GF-D8 (cell line): Measurements from ENCODE around the gene WBP1.
"Not testable (repeated sequence)": the region's sequence is repeated elsewhere in the genome, so short reads cannot be mapped to it uniquely, and the experiment has no call there.

Experiments
- DNase-seq: peaks from one replicate; lab custom pipeline; 2025; lab: John Stamatoyannopoulos, UW

Gene WBP1

DNA sequence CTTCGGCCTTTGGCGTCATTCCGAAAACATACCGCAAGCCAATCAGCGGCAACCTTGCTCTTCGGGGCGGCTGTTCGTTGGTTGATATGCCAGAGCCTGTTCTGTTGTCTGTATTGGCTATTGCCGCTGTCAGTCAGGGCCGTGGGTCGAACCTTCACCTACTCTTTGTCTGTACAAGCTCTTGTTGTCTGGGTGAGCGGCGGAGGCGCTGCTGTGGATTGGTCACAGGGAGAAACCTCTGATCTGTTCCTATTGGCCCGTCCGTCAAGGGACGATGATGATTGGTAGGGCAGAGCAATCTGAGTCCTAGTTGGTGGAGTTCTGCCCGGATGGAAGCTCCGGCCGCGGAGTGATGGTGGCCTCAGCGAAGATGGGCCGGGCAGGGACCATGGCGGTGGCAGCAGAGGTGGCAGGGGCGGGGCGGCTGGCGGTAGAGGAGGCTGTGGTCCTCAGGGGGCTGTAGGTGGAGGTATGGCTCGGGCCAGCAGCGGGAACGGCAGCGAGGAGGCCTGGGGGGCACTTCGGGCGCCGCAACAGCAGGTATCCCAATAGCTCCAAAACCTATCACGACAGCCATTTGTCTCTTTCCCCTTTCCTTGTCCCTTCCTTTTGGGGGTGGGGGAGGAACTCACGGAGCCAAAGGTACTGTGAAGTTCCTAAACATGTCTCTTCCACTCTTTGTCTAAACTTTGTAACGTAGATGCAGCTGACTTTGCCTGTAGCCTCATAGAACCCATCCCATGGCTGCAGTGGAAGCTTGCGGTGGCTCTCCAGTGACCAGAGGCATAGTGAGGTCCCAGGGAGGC is at the start of gene WBP1:
WBP1 (plus strand) TSS at position 307 of the 806 bp plus-strand sequence; CDS start at position 472, 165 bp downstream.
- DNase-seq, result peak; percentile 98

DNA sequence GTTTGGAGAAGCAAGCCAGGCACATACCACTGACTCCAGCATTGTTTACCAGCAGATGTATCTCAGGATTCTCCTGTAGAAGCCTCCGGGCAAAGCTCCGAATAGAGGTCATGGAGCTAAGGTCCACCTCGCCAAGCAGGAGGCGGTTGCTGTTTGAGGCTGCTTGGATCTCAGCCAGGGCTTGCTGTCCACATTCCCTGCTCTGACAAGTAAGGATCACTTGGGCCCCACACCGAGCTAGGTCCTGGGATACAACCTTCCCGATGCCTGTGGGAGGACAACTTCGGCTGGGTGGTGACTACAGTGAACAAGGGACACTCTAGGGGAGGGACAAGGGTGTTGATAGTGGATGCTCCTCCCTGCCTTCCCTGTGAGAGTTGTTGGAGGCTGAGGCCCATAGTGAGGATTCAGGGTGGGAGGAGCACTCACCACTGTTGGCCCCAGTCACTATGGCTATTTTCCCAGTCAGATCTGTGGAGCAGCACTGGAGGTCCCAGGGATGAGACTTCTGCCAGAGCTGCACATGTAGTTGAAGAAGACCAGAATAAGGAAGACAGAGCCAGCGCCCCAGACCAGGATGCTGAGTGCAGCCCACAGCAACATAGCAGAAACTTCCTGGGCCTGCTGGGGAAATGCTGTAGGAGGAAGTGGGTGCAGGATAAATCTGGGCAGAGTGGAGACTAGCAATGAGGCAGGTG is 45.1 kb upstream of the WBP1 start:
- no peak for DNase-seq

DNA sequence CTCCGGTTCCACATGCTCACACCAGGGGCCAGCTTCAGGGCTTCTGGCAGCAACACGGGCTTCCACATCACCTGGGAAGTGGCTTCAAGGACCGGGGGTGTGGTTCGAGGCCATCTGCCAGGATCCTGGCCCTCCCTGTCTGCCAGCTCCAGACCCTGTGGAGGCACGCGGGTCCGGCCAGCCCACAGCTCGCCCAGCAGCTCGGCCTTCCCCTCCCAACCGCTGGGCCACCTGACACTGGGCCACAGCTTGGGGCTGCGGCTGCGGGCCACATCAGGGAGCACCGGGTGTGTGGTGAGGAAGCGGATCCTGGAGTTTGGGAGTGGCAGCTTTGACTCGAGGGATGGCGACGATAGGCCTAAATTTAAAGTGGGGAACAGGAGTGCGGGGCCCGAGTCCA is 43.8 kb upstream of the WBP1 start:
- no peak for DNase-seq

DNA sequence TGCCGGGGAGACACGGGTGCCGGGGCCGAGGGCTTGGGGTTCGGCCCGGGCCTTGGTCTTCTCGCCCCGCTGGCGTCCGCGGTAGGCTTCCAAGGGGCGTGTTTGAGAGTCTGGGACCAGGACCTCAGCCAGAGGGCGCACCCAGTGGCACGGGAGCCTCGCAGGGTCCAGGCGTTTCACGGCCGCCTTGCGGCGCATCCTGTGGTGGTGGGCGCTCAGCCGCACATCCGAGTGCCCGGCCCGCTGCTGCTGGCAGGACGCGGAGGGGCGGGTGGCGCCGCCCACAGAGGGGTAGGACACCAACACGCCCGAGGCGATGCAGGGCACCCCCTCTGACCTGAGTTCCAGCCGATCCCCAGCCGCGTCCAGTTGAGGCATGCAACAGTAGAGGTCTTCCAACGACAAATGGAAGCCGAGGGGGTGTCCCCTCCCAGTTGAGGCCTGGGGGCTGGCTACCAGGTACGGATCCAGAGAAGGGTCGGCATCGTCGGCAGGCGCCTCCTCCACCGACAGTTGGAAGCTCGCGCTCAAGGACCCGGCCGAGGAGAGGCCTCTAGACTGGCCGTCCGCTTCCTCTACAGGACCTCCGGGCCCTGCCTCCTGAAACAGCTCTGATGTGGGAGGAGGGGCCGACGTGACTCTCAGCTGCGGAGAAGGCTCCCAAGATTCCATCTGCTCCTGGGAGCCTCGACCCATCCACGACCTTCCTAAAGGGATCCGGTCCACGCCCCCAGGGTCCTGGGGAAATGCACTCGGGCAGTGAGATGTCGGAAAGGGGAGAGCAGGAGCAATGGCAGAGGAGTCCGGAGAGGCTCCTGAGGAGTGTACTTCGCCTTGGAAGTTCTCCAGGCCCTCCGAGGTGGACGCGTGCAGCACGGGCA is 43.1 kb upstream of the WBP1 start:
- no peak for DNase-seq

DNA sequence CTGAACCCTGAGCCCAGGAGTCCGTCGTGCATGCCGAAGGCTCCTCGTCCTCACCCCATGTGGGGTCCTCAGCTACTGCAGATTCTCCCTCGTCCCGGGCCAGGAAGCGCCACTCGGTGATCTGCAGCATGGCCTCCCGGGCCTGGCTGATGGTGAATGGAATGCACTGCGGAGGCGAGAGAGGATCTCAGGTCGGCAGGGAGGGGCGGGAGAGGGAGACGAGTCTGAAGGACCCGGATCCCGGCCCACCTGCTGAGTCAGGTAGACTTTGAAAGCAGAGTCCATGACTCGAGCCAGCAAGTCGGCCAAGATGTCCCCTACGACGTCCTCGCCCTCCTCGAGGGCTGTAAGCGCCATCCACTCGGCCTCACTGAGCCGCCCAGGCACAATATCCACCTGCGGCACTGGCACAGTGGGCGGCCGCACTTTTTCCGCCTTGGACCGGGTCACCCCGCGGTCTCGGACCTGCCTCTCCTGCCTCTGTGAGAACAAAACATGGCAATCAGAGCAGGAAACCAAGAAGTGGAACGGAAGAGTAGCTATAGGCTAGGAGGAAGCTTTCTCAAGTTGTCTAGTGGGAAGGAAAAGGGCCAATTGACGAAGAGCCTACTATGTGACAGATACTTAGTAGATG is 42.4 kb upstream of the WBP1 start:
- DNase-seq, result no peak

GRCh38 chr2:74416778-74417177 is 41.5 kb upstream of the WBP1 start:
- DNase-seq, result no peak

DNA sequence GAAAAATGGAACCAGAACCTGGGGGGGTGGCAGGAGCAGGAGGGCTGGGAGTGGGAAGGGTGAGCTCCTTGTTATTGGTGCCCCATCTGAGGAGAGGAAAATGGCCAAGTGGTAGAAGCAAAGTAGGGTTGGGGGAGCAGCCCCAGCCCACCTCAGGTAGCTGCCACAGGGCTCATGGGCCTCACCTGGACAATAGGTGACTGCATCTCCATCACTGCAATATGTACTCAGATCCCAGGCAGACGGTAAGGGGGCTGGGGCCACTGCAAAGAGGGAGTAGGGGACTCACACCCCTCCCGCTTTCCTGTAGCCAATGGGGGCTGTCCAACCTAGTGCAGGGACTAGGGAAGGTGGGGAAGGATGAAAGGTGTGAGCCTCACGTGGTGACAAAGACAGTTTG is 41.0 kb upstream of the WBP1 start:
- DNase-seq, result no peak

- DNase-seq, result no peak
These were observed 40.5 kb upstream of the WBP1 start for GRCh38 chr2:74417763-74418162.

DNA sequence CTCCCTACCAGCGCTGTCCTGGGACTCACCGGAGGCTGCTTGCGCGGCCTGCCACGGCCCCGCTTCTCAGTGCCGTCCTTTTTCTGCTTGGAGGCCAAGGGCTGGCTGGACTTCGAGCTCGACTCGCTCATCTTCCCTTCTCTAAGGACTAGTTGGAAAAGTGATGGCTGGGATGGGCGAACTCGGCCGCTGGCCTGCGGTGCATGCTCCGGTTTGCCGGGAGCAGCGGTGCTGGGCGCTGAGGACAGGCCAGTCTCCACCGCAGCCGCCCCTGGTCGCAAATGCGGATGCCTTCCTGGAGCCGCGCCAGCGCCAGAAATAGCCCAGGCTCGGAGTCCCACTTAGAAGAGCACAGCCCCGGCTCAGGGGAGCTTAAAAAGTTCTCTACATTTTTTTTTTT is 39.9 kb upstream of the WBP1 start:
- no peak for DNase-seq

- no peak for DNase-seq
These were observed 38.9 kb upstream of the WBP1 start for GRCh38 chr2:74419345-74419744.

GRCh38 chr2:74420006-74420405 is 38.2 kb upstream of the WBP1 start:
- no peak for DNase-seq

GRCh38 chr2:74420443-74421103 is 37.7 kb upstream of the WBP1 start:
- not testable (repeated sequence) for DNase-seq

DNA sequence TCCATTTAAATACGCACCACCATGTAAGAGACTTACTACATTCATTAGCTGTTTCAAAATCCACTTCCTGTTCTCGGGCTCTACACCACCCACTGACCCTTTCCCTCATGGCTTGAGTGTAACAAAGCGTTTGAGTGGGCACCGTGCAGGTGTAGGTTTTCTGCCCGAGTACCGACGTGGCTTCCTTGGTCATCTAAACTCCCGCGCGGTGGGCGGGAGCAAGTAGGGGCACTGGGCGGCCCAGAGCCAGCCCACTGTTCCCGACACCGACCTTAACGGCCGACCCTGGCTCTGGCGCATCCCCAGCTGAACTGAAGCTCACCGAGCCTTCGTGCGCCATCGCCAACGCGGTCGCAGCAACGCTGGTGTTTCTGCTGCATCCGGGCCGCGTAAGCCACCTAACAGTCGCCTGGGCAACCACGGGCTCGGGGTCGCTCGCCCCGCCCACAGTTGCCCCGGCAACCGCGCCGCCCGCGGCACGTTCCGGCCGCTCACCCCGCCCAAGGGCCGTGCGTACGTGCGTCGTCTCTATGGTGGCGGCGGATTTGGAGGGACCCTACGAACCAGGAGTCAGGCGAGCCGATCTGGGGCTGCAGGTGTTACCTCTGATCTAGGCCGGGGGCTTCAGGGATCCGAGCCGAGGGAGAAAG is 36.9 kb upstream of the WBP1 start, which contains the start of the genes C2orf81 and WDR54:
C2orf81 (minus strand) TSS at position 399 of the 650 bp plus-strand sequence; CDS start at position 340, 59 bp downstream.
WDR54 (plus strand) TSS at position 510 of the 650 bp plus-strand sequence. CDS start 424 bp downstream, outside the sequence.
- DNase-seq, result peak; percentile 25

DNA sequence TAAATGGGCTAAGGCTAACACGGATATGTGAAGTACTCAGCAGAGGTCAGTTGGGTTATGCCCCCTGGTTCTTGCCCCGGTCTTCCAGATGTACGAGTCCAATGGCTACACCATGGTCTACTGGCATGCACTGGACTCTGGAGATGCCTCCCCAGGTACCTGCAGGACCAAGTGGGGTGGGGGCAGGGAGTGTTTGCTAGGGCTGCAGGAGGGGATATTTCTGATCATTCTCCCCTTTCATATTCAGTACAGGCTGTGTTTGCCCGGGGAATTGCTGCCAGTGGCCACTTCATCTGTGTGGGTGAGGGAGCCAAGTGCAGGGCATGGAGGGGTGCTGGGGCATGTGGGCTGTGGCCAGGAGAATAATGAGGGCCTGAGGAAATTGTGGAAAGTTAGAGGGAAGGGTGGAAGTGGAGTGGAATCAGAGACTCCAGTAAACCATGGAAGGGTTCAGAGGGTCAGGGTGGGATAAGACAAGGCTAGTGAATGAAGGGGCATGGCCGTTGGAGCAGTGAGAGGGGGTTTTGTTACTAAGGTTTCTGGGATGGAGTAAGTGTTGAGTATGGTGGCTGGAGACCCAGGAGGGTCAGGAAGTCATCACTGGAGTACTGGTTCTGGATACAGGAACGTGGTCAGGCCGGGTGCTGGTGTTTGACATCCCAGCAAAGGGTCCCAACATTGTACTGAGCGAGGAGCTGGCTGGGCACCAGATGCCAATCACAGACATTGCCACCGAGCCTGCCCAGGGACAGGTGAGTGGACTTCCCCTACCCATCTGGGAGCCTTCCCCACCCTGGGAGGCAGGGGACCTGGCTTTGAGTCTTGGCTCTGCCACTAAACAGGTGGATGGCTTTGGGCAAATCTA is 34.8 kb upstream of the WBP1 start:
- no peak for DNase-seq

GRCh38 chr2:74424139-74424992 is 33.9 kb upstream of the WBP1 start:
- DNase-seq, result no peak

DNA sequence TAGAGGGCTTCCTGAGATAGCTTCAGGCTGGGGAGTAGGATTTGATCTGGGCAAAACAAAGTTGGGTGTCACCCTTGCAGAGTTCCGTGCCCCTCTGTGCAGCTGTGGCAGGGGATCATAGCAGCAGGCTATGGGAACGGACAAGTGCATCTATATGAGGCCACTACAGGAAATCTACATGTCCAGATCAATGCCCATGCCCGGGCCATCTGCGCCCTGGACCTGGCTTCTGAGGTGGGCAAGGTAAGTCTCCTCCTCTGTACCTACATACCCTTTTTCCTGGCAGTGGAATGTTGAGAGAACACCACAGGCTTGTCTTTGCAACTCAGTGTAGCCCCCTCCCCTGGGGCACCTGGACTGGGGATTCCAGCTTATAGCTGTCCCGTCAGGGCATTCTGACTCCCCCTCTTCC is 33.2 kb upstream of the WBP1 start:
- no peak for DNase-seq

DNA sequence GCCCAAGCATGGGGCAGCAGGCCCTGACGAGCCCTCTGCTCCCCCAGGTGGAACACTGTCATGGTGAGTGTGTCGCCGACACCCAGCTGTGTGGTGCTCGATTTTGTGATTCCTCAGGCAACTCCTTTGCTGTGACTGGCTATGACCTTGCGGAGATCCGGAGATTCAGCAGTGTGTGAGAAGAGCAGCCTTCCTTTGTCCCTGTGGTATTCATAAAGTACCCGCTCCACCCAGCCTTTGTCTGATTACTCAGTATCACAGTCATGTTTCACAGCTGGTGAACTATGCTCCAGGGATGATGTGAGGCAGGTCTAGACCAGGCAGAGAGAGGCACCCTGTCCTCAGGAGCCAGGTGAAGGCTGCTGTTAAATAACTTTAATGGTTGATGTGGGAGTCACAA is 32.7 kb upstream of the WBP1 start:
- DNase-seq, result no peak

DNA sequence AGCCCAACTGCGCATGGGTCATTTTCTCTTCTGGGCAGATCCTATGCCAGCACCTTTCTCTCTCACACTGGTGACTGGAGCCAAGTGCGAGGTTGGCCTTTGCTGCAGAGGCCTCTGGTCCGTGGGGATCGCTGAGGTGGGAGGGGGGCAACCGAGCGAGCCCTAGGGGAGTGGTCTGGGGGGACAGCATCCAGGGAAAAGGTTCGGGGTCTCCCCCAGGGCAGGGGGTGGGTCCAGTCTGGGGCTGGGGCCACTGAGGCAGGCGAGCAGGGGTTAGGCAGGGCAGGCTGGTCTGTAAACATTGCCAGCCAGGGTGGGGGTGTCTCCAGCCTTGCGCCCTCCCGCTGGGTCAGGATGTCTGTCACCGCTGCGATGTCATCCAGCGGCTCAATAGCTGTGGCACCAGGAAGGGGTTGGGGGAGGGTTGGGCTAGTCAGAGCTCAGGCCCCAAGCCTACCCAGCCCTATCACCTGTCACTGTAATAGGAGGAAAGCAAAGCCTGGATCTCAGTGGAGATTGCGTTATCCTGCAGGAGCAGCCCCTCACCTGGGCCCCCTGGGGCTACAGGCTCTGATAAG is 32.0 kb upstream of the WBP1 start:
- no peak for DNase-seq
